ENCODE data around the gene DOCK1.
"Not testable (repeated sequence)": the region's sequence is repeated elsewhere in the genome, so short reads cannot be mapped to it uniquely, and the experiment has no call there.

DOCK1 gene

DNA sequence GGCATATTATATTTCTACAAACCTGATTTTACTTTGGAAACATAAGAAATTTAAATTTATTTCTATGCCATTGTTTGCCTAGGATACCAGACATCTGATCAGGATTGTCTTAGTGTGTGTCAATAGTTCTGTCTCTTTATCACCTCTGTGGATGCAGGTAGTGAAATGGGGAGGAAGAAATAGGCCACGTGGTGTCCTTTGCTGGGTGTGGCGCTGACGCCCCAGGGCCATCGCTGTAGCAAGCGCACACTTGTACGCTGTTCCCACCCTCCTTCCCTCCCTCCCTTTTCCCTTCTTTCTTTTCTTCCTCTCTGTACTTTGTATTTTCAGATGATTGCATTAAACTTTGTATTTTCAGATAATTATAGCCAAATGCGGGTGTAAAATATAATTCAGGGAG, 5.0 kb downstream of the DOCK1 start:
- DNase-seq (ENCODE audit: low read depth) = no peak
- TF ChIP-seq, protein P1, sequence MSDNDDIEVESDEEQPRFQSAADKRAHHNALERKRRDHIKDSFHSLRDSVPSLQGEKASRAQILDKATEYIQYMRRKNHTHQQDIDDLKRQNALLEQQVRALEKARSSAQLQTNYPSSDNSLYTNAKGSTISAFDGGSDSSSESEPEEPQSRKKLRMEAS (IDR thresholded peaks at IDR 0.05; ENCODE audit: low read depth, low read length) = no peak
- TF ChIP-seq, protein P2, sequence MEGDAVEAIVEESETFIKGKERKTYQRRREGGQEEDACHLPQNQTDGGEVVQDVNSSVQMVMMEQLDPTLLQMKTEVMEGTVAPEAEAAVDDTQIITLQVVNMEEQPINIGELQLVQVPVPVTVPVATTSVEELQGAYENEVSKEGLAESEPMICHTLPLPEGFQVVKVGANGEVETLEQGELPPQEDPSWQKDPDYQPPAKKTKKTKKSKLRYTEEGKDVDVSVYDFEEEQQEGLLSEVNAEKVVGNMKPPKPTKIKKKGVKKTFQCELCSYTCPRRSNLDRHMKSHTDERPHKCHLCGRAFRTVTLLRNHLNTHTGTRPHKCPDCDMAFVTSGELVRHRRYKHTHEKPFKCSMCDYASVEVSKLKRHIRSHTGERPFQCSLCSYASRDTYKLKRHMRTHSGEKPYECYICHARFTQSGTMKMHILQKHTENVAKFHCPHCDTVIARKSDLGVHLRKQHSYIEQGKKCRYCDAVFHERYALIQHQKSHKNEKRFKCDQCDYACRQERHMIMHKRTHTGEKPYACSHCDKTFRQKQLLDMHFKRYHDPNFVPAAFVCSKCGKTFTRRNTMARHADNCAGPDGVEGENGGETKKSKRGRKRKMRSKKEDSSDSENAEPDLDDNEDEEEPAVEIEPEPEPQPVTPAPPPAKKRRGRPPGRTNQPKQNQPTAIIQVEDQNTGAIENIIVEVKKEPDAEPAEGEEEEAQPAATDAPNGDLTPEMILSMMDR (IDR thresholded peaks at IDR 0.05; ENCODE audit: low read depth, low read length) = no peak
- no peak for TF ChIP-seq POLR2A (IDR thresholded peaks at IDR 0.05; ENCODE audit: extremely low read depth, insufficient read length)
- no peak for TF ChIP-seq MYC (IDR thresholded peaks at IDR 0.05; ENCODE audit: low read depth, low read length)
- no peak overlapping the region for H3K4me3 ChIP-seq (ENCODE audit: low read depth, low read length)

DNA sequence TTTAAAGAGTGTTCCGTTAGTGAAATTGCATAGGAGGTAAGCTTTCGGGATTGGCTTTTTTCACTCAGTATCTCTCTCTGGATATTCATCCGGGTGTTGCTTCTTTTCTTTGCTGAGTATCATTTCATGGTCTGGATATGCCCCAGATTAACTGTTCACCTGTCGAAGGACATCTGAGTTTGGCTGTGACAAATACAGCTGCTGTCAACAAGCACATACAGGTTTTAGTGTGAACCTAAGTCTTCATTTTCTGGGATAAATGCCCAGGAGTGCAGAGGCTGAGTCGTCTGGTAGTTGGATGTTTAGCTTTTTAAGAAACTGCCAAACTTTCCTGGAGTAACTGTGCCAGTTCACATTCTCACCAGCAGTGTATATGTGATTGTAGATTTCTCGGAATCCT, 5.6 kb downstream of the DOCK1 start:
- TF ChIP-seq, protein P1 (IDR thresholded peaks at IDR 0.05; ENCODE audit: low read depth, low read length) = no peak
- TF ChIP-seq MYC (IDR thresholded peaks at IDR 0.05; ENCODE audit: low read depth, low read length) = no peak
- TF ChIP-seq POLR2A (IDR thresholded peaks at IDR 0.05; ENCODE audit: extremely low read depth, insufficient read length) = no peak
- TF ChIP-seq, protein P2 (IDR thresholded peaks at IDR 0.05; ENCODE audit: low read depth, low read length) = no peak
- no peak overlapping the region for H3K4me3 ChIP-seq (ENCODE audit: low read depth, low read length)
- DNase-seq (ENCODE audit: low read depth) = no peak

DNA sequence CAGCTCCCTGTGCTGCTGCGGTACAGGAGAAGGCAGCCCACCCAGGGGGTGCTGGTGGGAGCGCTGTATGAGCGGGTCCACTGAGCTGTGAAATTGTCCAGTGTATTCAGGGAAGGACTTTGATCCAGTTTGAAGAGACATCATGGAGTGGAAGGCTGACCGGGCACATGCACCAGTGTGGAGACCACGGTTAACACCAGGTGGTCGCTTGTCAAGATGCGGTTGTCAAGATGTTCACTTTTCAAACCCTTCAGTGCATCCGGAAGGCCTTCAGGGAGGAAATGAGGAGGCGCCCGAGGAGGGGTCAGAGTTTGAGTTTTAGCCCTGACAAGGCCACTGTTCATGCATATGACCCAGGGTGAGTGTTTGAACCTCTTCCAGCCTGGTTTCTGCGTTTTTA, 6.1 kb downstream of the DOCK1 start:
- H3K4me3 ChIP-seq (ENCODE audit: low read depth, low read length) = no peak overlapping the region
- TF ChIP-seq MYC (IDR thresholded peaks at IDR 0.05; ENCODE audit: low read depth, low read length) (no peak), POLR2A (IDR thresholded peaks at IDR 0.05; ENCODE audit: extremely low read depth, insufficient read length) (no peak)
- TF ChIP-seq, protein P2 (IDR thresholded peaks at IDR 0.05; ENCODE audit: low read depth, low read length) = no peak
- TF ChIP-seq, protein P1 (IDR thresholded peaks at IDR 0.05; ENCODE audit: low read depth, low read length) = no peak

DNA sequence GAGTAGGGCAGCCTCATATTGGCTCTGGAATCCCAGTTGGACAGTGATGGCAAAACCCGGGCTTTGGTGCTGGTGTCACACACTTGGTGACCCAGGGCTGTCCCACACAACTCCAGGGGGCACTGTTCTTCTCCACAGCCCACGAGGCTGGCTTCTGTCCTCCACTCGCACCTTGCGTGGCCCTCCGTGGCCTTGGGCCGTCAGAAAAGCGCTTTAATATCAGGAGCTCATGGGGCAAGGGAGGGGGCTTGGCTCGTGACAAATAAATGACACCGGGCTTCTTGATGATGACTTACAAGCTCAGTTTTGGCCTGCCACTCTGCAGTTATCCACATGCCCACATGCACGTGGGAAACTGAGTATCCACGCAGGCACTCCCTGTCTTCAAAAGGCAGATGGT, 8.1 kb downstream of the DOCK1 start:
- H3K4me3 ChIP-seq (ENCODE audit: low read depth, low read length) = no peak overlapping the region
- DNase-seq (ENCODE audit: low read depth) = no peak
- no peak for TF ChIP-seq MYC (IDR thresholded peaks at IDR 0.05; ENCODE audit: low read depth, low read length)
- no peak for TF ChIP-seq POLR2A (IDR thresholded peaks at IDR 0.05; ENCODE audit: extremely low read depth, insufficient read length)
- TF ChIP-seq, protein P2 (IDR thresholded peaks at IDR 0.05; ENCODE audit: low read depth, low read length) = no peak
- TF ChIP-seq, protein P1 (IDR thresholded peaks at IDR 0.05; ENCODE audit: low read depth, low read length) = no peak

More for the DNA sequence above, 6.1 kb downstream of the DOCK1 start:
- DNase-seq (ENCODE audit: low read depth) = no peak

DNA sequence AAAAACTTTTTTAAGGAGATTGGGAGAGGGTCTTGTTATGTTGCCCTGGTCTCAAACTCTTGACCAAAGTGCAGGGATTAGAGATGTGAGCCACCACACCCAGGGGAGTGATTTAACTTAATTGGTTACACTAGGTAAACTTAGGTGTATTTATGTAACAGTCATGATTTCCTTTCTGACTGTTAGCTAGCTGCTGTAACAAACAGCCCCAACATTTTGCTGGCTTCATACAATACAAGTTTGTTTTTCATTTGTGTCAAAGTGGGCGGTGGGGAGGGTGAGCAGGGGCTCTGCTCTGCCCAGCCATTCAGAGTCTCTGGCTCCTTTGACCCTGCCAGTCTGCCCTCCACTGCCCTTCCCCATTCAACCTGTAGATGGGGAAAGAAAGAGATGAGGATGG, 9.3 kb downstream of the DOCK1 start:
- no peak for DNase-seq (ENCODE audit: low read depth)
- no peak for TF ChIP-seq MYC (IDR thresholded peaks at IDR 0.05; ENCODE audit: low read depth, low read length)
- TF ChIP-seq, protein P2 (IDR thresholded peaks at IDR 0.05; ENCODE audit: low read depth, low read length) = no peak
- no peak for TF ChIP-seq POLR2A (IDR thresholded peaks at IDR 0.05; ENCODE audit: extremely low read depth, insufficient read length)
- TF ChIP-seq, protein P1 (IDR thresholded peaks at IDR 0.05; ENCODE audit: low read depth, low read length) = no peak
- H3K4me3 ChIP-seq (ENCODE audit: low read depth, low read length) = no peak overlapping the region

DNA sequence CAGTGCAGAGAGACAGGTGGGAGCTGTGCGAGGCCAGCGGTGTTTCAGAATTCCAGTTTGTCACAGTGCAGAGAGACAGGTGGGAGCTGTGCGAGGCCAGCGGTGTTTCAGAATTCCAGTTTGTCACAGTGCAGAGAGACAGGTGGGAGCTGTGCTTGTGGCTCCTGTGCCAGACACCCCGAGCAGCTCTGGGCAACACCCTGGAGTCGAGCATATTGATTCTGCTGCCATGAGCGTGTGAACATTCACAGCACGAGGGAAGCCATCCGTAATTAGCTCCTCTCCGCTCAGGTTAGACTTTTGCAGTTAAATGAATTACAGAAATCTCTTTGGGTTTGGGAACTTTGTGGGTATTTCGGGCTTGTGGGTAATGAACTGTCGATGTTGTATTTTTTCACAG, 11.7 kb downstream of the DOCK1 start:
- H3K4me3 ChIP-seq (ENCODE audit: low read depth, low read length); DNase-seq (ENCODE audit: low read depth): not testable (repeated sequence)

All from NB4 (cell line).